ENCODE data around the gene CDYL.

CDYL gene

GRCh38 chr6:4910037-4910760 is 134.0 kb downstream of the CDYL start:
- no peak for TF ChIP-seq Cebpa-rat (IDR thresholded peaks at IDR 0.05)
- Histone ChIP-seq H3K4me3 (no peak overlapping the region), H3K27ac (no peak overlapping the region), H4K20me1 (peaks cover 25% of the 10 kb centered on the region; the same call in 1 of the 2 replicates), H3K4me1 (peaks cover 43% of the 10 kb centered on the region), H3K27me3 (no peaks in the 10 kb centered on the region), H3K9me3 (peaks cover 6% of the 10 kb centered on the region), H3K9ac (no peak overlapping the region), H3K36me3 (peaks cover 71% of the 10 kb centered on the region), H3K4me2 (no peak overlapping the region)

DNA sequence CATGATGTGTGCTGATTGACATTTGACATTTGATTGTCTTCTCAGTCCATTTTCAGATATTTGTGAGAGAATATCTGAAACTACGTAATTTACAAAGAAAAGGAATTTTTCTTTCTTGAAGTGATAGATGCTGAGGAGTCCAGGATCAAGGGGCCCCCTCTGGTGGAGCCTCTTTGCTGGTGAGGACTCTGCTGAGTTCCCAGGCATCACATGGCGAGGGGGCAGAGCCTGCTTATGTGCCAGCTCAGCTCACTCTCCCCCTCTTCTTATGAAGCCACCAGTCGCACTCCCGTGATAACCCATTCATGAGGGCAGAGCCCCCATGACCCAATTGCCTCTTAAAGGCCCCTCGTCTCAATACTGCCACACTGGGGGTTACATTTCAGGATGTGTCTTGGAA is 136.4 kb downstream of the CDYL start:
- Histone ChIP-seq H3K4me1 (peaks cover 33% of the 10 kb centered on the region), H4K20me1 (peaks cover 43% of the 10 kb centered on the region; the same call in 1 of the 2 replicates), H3K4me2 (no peak overlapping the region), H3K9me3 (peaks cover 6% of the 10 kb centered on the region), H3K4me3 (no peak overlapping the region), H3K36me3 (peaks cover 87% of the 10 kb centered on the region), H3K27me3 (no peaks in the 10 kb centered on the region), H3K9ac (no peak overlapping the region), H3K27ac (no peak overlapping the region)
- no peak for TF ChIP-seq Cebpa-rat (IDR thresholded peaks at IDR 0.05)

GRCh38 chr6:4913705-4914419 is 137.7 kb downstream of the CDYL start:
- H3K4me2 ChIP-seq, result no peak overlapping the region

GRCh38 chr6:4914420-4915159 is 138.4 kb downstream of the CDYL start:
- H3K4me3 ChIP-seq, result no peak overlapping the region
- H3K4me1 ChIP-seq, result 0 out of 2 replicates have a peak, but pooled peaks cover 19% of the 10 kb centered on the region
- no peaks in the 10 kb centered on the region for H3K27me3 ChIP-seq
- H3K27ac ChIP-seq, result no peak overlapping the region
- no peak overlapping the region for H3K4me2 ChIP-seq
- no peak overlapping the region for H3K9ac ChIP-seq
- H3K36me3 ChIP-seq, result peaks cover 69% of the 10 kb centered on the region
- H3K9me3 ChIP-seq, result peaks cover 6% of the 10 kb centered on the region
- no peak for TF ChIP-seq Cebpa-rat (IDR thresholded peaks at IDR 0.05)
- peaks cover 62% of the 10 kb centered on the region; the same call in 1 of the 2 replicates for H4K20me1 ChIP-seq

More at GRCh38 chr6:4913705-4914419, 137.7 kb downstream of the CDYL start:
- Histone ChIP-seq H3K9me3 (peaks cover 6% of the 10 kb centered on the region), H4K20me1 (peaks cover 56% of the 10 kb centered on the region; the same call in 1 of the 2 replicates), H3K4me3 (no peak overlapping the region), H3K9ac (no peak overlapping the region), H3K36me3 (peaks cover 76% of the 10 kb centered on the region), H3K27ac (no peak overlapping the region), H3K4me1 (peaks cover 20% of the 10 kb centered on the region; the same call in 1 of the 2 replicates), H3K27me3 (no peaks in the 10 kb centered on the region)
- no peak for TF ChIP-seq Cebpa-rat (IDR thresholded peaks at IDR 0.05)

- Histone ChIP-seq H3K27me3 (no peaks in the 10 kb centered on the region), H3K36me3 (peaks cover 67% of the 10 kb centered on the region), H3K4me3 (no peak overlapping the region), H3K4me1 (0 out of 2 replicates have a peak, but pooled peaks cover 14% of the 10 kb centered on the region), H3K4me2 (no peak overlapping the region), H3K27ac (no peak overlapping the region), H3K9me3 (peaks cover 8% of the 10 kb centered on the region; the same call in 1 of the 2 replicates), H4K20me1 (peaks cover 83% of the 10 kb centered on the region; the same call in 1 of the 2 replicates), H3K9ac (no peak overlapping the region)
- TF ChIP-seq Cebpa-rat (IDR thresholded peaks at IDR 0.05), result no peak
Measured at GRCh38 chr6:4916954-4917561, 140.9 kb downstream of the CDYL start.

- Histone ChIP-seq H3K36me3 (peaks cover 38% of the 10 kb centered on the region), H3K4me2 (no peak overlapping the region), H3K27ac (no peak overlapping the region), H3K4me1 (peaks cover 33% of the 10 kb centered on the region), H3K9ac (no peak overlapping the region), H3K4me3 (no peak overlapping the region), H4K20me1 (peaks cover 88% of the 10 kb centered on the region), H3K27me3 (no peaks in the 10 kb centered on the region), H3K9me3 (peaks cover 19% of the 10 kb centered on the region)
- TF ChIP-seq Cebpa-rat (IDR thresholded peaks at IDR 0.05), result no peak
Measured at GRCh38 chr6:4920914-4921410, 144.8 kb downstream of the CDYL start.

DNA sequence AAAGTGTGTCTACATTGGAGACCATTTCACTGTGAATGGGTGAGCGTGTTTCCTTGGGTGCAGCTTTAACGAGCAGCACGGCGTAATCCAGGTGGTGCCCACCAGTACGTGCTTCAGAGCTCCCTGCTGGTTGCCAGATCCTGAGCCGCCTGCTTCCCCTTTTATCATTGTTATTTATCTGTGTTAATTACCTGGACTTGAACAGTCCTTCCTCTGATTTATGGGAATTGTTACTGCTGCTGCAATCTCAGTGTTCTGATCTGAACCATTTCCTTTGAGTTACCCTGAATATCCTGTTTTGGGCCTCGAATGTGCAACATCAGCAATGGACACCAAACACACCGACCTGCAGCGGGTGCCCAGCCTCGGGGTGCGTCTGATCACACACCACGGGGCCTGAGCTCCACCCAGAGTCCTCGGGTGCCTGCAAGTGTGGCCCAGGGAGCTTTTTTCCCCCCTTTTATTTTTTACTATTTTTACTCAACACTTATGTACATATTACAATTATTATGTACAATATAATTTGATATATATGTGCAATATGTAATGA is 146.4 kb downstream of the CDYL start:
- Histone ChIP-seq H3K4me1 (peaks cover 34% of the 10 kb centered on the region), H3K36me3 (peaks cover 29% of the 10 kb centered on the region), H3K4me3 (no peak overlapping the region), H3K27ac (no peak overlapping the region), H3K9me3 (peaks cover 19% of the 10 kb centered on the region), H4K20me1 (peaks cover 88% of the 10 kb centered on the region), H3K9ac (no peak overlapping the region), H3K4me2 (no peak overlapping the region), H3K27me3 (no peaks in the 10 kb centered on the region)
- no peak for TF ChIP-seq Cebpa-rat (IDR thresholded peaks at IDR 0.05)

- TF ChIP-seq Cebpa-rat (IDR thresholded peaks at IDR 0.05), result no peak
- Histone ChIP-seq H3K4me2 (no peak overlapping the region), H3K27me3 (no peaks in the 10 kb centered on the region)
Measured at GRCh38 chr6:4923081-4923480, 146.9 kb downstream of the CDYL start.

More at GRCh38 chr6:4923081-4923480, 146.9 kb downstream of the CDYL start:
- Histone ChIP-seq H3K4me1 (peaks cover 38% of the 10 kb centered on the region), H3K9ac (no peak overlapping the region), H3K4me3 (no peak overlapping the region), H4K20me1 (peaks cover 88% of the 10 kb centered on the region), H3K9me3 (peaks cover 19% of the 10 kb centered on the region), H3K36me3 (peaks cover 29% of the 10 kb centered on the region), H3K27ac (no peak overlapping the region)
